Measurements from ENCODE around the gene TOMM22.

The TOMM22 gene

DNA sequence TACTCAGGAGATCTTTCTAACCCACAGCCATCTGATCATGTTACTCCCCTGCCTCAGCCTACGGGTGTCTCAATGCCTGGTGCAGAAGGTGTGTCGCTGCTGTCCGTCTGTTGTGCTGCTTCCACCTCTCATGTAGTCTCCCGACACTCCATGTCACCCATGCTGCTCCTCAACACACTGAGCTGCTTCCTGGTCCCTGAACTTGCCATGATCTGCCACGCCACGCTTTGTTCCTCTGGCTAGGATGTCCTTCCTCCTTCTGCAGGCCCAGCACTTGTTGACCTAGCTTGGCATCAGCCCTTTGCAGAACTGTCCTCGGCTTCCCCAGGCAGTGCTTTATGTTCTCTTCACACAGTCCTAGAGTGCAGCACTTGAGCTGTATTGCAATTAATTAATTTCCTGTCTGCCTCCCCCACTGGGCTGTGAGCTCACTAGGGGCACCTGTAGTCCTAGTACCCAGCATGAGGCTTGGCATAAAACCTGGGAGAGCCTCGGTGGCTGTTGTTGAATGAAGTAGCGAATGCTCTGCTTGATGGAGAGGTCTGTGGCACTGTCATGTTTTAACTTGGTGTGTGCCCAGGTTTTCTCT, 33.5 kb downstream of the TOMM22 start:
- DNase-seq (ENCODE audit: low read depth) = no peak

DNA sequence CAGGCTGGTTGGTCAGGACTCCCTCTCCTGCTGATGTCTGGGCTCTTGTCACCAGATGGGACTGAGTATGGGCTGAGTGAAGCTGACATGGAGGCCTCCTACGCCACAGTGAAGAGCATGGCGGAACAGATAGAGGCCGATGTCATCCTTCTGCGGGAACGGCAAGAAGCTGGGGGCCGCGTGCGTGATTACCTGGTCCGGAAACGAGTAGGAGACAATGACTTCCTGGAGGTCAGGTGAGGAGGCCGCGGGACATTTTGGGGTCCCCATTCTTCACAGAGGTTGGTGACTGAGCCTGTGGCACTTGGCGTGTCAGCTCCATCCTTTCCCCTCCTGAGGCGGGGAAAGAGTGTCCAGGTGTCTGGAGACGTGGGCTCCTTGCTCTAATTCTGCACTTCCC, 34.1 kb downstream of the TOMM22 start:
- DNase-seq (ENCODE audit: low read depth) = no peak

DNA sequence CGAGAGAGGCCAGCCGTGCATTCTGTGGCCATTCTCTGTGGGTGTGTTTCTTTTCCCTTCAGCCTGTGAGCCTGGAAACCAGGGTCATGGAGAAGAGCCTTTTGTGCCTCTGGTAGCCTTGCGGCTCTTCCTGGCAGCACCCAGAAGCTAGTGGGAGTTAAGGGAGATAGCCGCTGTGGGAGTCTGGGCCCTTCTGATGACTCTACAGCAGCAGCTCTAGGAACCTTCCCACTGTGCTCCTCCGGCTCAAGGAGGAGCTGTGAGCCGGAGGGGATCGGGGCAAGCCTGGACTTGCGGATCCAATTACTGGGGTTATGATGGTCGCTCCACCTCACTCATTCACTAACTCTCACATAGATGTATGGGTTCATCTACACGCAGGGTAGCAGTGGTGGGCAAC, 34.5 kb downstream of the TOMM22 start:
- no peak for DNase-seq (ENCODE audit: low read depth)

DNA sequence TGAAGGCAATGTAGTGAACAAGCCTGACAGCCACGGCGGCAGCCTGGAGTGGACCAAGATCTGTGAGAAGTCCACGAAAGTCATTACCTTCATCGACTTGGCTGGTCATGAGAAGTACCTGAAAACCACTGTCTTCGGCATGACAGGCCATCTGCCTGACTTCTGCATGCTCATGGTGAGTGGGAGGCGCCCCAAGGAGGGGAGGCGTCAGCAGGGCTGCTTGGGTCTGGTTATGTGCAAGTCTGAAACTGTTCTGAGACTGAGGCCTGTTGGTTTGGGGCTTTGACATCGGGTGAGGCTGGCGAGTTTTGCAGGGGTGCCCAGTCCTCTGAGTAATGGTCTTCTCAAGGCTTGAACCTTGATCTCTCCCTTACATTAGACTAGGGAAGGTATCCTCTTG, 35.1 kb downstream of the TOMM22 start:
- no peak for DNase-seq (ENCODE audit: low read depth)

DNA sequence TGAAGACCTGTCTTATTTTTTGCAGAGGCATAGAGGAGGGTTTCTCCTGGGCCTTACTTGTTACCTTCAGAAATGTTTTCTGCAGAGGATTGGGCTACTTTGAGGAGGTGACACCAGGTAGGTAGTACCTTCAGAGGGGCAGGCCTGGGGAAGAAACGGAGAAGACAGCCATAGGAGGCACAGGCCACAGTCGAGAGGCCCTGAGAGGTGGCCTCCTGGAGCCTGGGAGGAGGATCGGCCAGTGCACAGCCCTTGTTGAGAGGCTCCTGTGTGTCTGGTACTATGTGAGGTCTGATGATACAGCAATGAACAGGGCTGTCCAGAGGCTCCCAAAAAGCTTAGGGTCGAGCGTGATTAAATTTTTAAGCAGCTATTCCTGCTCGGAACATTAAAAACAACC, 35.5 kb downstream of the TOMM22 start:
- no peak for DNase-seq (ENCODE audit: low read depth)

DNA sequence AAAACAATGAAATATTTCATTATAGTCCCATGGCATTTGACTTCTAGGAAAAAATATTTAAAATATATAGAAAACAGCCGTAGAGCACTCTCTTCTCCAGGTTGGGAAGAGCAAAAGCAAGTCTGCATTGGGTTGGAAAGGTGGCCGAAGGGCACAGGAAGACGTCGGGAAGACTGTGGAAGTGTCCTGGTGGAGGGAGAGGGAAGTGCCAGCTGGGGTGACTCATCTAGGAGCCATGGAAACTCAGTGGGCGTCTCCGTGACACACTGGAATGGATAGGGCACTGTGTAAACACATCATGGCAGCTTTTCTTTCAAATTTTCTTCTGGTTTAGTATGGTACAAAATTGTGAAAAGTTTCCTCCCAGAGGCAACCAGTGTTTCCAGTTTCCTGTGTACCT, 36.7 kb downstream of the TOMM22 start:
- DNase-seq (ENCODE audit: low read depth) = no peak

DNA sequence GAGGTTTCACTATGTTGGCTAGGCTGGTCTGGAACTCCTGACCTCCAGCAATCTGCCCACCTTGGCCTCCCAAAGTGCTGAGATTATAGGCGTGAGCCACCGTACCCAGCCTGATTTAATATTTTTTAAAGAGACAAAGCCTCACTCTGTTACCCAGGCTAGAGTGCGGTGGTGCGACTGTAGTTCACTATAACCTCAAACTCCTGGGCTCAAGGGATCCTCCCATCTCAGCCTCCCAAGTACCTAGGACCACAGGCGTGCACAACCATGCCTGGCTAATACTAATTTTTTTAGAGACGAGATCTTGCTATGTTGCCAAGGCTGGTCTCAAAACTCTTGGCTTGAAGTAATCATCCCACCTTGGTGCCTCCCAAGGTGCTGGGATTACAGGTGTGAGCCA, 37.4 kb downstream of the TOMM22 start:
- DNase-seq (ENCODE audit: low read depth) = no peak

DNA sequence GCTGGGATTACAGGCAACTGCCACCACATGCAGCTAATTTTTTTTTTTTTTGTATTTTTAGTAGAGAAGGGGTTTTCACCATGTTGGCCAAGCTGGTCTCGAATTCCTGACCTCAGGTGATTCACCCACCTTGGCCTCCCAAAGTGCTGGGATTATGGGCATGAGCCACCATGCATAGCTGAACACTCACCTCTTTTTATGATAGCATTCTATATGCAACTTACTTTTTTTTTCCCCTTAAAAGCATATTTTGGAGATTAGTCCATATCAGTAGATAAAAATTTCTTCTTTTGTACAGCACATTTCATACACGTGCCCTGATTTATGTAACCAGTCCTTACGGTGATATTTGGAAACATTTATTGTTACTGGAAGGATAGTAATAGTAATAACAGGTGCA, 38.6 kb downstream of the TOMM22 start:
- DNase-seq (ENCODE audit: low read depth) = no peak

DNA sequence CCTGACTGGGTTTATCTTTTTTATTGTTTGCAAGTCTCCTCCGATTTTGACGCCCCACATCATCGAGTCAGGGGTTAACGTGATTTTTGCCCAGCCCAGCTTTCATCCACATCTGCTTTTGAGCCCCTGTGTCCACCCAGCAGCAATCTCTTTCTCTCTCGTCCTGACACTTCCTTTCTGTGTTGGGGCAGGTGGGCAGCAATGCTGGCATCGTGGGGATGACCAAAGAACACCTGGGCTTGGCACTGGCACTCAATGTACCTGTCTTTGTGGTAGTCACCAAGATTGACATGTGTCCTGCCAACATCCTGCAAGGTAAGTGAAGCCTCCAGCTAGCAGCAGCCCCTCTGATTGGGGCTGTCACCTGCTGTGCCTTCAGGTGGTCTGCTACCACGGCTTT, 39.8 kb downstream of the TOMM22 start:
- no peak for DNase-seq (ENCODE audit: low read depth)

DNA sequence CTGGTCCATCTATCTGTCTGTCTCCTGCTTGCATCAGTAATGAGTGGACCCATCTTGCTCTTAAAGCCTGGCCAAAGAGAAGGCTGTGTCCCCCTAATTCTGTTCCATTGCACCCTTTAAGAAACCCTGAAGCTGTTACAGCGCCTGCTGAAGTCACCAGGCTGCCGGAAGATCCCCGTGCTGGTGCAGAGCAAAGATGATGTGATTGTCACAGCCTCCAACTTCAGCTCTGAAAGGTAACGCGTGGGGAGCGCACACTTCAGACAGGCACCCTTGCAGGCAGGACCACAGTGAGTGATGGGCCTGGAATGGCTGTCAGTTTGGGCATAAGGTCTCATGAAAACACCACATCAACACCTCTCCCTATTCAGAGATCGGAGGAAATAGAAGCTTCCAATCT, 42.4 kb downstream of the TOMM22 start:
- DNase-seq (ENCODE audit: low read depth) = no peak

DNA sequence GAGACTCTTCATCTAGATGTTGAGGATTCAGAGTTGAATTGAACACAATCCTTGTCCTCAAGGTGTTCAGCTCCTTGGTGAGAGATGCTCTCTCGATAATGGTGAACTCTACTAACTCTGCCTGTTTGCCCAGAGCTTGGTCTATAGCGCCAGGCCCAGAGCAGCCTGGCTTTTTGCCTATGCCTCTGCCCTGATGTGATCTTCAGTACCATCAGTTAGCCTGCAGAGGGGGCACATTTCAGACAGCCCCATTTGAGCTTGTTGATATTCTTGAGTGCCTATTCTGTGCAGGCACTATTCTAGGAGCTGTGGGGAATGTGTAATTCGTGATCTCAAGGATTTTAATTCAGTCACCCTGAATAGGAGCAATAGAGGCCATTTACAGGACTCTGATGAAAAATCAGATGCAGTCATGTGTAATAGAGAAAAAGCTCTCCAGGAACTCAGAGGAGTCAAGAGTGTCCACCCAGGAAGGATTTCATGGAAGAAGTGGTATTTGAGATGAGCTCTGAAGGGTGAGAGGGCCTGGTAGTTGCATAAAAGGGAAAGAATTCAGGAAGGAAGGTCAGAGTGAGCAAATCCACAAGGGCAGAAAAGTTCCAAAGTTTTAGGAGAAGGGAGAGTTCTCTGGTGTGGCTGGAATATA, 43.3 kb downstream of the TOMM22 start:
- no peak for DNase-seq (ENCODE audit: low read depth)

DNA sequence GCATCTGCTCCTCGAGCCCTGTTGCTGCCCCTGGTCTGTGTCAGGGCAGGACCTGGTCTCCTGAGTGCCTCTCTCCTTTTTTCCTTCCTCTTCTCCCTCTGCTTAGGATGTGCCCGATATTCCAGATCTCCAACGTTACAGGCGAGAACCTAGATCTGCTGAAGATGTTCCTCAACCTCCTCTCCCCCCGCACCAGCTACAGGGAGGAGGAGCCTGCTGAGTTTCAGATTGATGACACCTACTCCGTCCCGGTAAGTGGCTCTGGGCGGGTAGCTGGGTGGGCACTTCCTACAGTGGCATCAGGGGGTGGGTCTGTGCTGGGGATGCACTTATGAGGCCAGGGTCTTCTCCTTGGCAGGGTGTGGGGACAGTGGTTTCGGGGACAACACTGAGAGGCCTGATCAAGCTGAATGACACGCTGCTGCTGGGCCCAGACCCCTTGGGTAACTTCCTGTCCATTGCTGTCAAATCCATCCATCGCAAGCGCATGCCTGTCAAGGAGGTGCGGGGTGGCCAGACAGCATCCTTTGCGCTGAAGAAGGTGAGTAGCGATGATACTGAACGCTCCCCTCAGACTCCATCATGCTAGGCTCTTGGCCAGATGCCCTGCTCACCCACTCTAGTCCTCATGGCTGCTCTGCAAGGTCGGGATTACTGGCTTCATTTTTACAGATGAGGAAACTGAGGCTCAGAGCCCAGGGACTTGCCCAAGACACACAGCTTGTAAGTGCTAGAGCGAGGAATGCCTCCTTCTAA, 44.3 kb downstream of the TOMM22 start:
- DNase-seq (ENCODE audit: low read depth) = no peak

DNA sequence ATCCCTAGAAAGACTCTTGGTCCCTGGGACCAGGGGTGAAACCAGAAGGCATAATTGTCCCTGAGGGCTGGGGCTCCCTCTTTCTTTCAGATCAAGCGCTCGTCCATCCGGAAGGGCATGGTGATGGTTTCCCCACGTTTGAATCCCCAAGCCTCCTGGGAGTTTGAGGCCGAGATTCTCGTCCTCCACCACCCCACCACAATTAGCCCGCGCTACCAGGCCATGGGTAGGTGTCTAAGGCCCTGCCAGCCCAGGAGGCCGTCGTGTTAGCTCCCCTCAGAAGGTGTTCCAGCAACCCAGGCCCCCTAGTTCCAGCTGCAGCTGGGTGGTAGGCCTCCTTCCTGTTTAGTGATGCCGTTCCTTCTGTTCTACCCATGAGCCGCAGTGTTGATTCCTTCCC, 45.4 kb downstream of the TOMM22 start:
- DNase-seq (ENCODE audit: low read depth) = no peak

DNA sequence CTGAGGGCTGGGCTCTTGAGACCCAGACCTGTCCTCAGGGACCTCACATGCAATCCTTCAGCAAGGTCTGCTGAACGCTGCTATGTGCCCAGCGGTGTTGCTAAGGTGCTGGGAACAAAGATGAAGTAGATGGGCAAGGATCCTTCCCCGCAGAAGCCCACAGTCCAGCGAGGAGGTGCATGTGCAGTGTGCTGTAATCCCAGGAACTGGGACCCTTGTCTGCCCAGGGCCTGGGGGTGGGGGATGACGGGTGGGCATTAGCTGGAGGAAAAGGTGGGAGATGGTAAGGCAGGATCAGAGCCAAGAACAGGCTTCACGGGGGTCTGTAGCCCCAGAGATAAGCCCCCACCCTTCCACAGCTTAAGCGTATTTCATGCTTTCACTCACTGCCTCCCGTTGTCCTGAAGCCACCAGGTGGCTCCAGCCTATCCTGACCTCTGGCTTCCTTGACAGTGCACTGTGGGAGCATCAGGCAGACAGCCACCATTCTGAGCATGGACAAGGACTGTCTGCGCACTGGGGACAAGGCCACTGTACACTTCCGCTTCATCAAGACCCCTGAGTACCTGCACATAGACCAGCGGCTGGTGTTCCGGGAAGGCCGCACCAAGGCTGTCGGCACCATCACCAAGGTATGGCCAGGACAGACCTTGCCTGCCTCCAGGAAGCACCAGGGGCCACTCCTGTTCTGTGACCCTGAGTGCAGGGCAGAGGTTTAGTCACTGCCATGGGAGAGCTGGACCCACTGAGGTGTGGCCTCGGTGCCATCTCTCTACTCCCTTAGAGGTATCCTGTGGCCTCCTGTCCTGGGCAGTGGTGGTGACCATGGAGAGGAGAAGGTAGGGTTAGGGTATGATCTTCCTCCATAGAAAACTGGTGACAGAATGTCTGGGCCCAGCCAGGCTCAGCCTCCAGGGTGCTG, 46.0 kb downstream of the TOMM22 start:
- DNase-seq (ENCODE audit: low read depth) = no peak

DNA sequence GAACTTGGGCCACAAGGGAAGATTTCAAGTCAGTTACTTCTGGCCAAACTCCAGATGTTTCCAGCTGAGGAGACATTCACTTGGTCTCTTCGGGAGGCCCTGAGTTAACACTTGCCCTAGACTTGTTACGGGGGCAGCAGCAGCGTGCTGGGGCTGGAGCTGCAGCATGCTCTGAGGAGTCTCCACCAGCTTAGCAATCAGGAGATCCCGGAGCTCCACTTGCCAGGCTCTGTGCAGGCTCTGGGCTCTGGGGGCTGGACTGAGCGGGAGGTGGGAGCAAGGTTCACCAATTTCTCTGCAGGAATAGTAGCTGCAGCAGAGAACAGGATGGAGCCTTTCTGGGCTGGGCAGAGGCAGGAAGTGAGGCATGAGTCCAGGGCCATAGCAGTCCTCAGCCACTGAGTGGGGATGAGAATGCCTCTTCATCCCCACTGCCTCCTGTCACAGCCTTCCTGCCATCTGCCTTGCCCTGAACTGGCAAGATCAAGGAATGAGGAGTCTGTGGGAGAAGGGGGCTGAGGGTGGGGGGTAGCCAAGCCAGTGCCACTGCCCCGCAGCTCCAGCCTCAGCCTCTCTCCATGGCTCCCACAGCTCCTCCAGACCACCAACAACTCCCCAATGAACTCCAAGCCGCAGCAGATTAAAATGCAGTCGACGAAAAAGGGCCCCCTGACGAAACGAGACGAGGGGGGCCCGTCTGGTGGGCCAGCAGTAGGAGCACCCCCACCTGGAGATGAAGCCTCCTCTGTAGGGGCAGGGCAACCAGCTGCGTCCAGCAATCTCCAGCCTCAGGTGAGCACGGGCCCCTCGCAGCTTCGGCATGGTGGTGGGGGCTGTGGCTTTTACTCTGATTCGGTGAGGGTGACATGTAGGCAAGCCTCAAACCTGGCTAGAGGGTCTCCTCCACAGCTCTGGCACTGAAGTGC, 47.4 kb downstream of the TOMM22 start:
- DNase-seq (ENCODE audit: low read depth) = no peak

DNA sequence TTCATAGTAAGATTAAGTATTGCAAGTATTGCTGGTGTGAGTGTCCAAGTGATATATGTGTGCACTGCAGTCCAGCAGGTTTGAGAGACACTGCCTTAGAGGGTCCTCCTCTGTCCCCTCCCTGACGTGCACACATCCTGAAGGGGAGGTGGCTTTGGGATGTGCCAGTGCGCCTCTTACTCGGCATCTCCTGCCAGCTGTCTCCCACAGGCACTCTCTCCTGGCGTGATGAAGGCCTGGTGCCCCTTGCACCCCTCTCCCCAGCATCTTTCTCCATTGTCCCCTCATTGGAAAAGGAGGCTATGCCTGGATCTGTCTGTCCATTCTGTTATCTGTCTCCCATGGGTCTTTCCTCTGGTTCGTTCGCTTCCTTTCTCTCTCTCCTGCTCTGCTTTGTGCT, 48.2 kb downstream of the TOMM22 start:
- no peak for DNase-seq (ENCODE audit: low read depth)

DNA sequence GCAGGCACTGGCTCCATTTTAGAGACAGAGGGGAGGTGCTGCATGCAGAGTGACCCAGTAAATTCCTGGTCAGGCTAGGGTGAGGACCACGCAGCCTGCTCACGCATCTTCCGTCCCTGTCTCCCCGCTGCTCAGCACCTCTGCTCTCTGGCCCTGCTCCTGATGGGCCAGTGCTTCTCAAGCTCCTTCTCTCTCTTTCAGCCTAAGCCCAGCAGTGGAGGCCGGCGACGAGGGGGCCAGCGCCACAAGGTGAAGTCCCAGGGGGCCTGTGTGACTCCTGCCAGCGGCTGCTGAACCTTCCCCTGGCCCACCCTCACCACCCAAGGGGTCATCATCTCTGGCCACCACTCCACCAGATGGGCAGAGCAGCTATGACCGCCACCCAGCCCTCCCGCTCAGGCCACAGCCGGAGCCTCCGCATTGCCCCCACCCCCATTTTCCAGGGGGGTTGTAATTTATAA, 48.7 kb downstream of the TOMM22 start:
- no peak for DNase-seq (ENCODE audit: low read depth)

DNA sequence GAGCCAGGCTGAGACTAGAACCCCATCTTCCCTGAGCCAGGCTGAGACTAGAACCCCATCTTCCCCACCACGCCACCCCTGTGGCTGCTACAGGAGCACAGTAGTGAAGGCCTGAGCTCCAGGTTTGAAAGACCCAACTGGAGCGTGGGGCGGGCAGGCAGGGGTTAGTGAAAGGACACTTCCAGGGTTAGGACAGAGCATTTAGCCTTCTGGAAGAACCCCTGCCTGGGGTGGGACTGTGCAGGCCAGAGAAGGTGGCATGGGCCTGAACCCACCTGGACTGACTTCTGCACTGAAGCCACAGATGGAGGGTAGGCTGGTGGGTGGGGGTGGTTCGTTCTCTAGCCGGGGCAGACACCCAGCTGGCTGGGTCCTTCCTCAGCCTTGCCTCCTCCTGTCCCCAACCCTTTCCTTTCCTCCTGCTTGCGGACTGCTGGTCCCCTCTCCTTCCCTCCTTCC, 50.0 kb downstream of the TOMM22 start:
- DNase-seq (ENCODE audit: low read depth) = no peak

DNA sequence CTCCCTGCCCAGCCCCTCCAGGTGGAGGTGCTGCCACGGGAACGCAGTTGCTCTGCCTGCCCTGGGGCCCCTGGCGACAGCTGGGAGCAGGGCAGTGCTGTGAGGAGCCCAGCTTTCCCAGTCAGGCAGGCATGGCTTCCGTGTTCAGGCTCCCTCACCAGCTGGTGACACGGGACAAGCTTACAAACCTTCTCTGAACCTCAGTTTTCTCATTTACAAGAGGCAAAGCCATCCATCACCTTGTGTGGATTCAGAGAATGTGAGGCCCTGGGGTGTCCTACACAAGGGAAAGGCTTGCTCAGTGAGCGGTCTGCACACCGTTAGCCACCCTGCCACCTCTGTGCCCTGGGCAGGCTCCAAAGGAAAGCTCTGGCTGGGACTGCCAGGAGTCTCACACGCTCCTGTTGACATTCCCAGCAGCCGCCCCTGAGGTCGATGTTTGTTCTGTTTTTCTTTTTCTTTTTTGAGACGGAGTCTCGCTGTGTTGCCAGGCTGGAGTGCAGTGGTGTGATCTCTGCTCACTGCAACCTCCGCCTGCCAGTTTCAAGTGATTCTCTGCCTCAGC, 50.6 kb downstream of the TOMM22 start:
- no peak for DNase-seq (ENCODE audit: low read depth)

DNA sequence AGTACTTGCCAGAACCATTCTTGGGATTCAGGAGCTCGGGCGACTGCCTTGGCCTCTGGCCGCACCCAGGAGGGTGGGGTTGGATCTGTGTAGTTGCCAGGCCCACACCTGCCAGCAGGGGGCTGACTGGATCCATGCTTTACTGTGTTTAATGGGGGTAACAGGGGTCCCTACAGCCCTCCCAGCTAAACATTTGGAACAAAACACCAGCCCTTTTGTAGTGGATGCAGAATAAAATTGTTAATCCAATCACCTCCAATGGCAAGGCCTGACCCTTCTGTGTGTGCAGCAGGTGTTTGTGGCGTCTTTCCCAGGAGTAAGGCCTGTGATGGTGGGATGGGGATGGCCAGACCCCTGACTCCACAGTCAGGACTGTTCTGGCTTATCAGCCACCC, 51.6 kb downstream of the TOMM22 start:
- no peak for DNase-seq (ENCODE audit: low read depth)
